Smooth muscle cell (in vitro differentiated cells): Measurements from ENCODE around the gene CLCA1. TPM values are rescaled to one million over a fixed set of nuclear protein-coding genes. Genes with fewer than 3 reads are reported as not detected.

Experiments used
- DNase-seq: peaks from one replicate; lab custom pipeline; 2025; ENCODE audit not compliant: unreplicated experiment; lab: John Stamatoyannopoulos, UW
- H2AFZ ChIP-seq: fragments of 200-600 bp; sonication (generic); 2 replicates; pipeline ENCODE4 v1.6.0; 2016; ENCODE audit warnings: antibody characterized with exemption, low read depth, mild to moderate bottlenecking
- H3F3A ChIP-seq: fragments of 200-600 bp; sonication (generic); 2 replicates; pipeline ENCODE4 v1.6.0; 2017; ENCODE audit warnings: antibody characterized with exemption, low read depth
- H3K27ac ChIP-seq: fragments of 200-600 bp; sonication (generic); 2 replicates; pipeline ENCODE4 v1.5.1; 2016; ENCODE audit warnings: low read depth, mild to moderate bottlenecking
- H3K27me3 ChIP-seq: fragments of 200-600 bp; sonication (generic); 2 replicates; pipeline ENCODE4 v1.6.1; 2016; ENCODE audit warnings: low read depth, mild to moderate bottlenecking
- H3K36me3 ChIP-seq: fragments of 200-600 bp; sonication (generic); 2 replicates; pipeline ENCODE4 v1.5.1; 2016; ENCODE audit warnings: low read depth
- H3K4me1 ChIP-seq: fragments of 200-600 bp; sonication (generic); 2 replicates; pipeline ENCODE4 v1.5.1; 2016; ENCODE audit warnings: low read depth
- H3K4me2 ChIP-seq: fragments of 200-600 bp; sonication (generic); 2 replicates; pipeline ENCODE4 v1.6.0; 2016; ENCODE audit warnings: mild to moderate bottlenecking
- H3K4me3 ChIP-seq: fragments of 200-600 bp; sonication (generic); 2 replicates; pipeline ENCODE4 v1.5.1; 2016; ENCODE audit warnings: mild to moderate bottlenecking
- H3K79me2 ChIP-seq: fragments of 200-600 bp; sonication (generic); 2 replicates; pipeline ENCODE4 v1.6.0; 2016; ENCODE audit warnings: low read depth, mild to moderate bottlenecking
- H3K9ac ChIP-seq: fragments of 200-600 bp; sonication (generic); 2 replicates; pipeline ENCODE4 v1.6.0; 2016; ENCODE audit warnings: low read depth
- H3K9me3 ChIP-seq: fragments of 200-600 bp; sonication (generic); replicated peaks from 2 replicates; pipeline ENCODE4 v1.5.1; 2016; ENCODE audit warnings: low read depth
- H4K20me1 ChIP-seq: fragments of 200-600 bp; sonication (generic); 2 replicates; pipeline ENCODE4 v1.6.0; 2016; ENCODE audit warnings: low read depth
- CTCF ChIP-seq: fragments of 200-600 bp; sonication (generic); IDR thresholded peaks from 2 replicates; pipeline ENCODE4 v1.5.1; 2017; ENCODE audit warnings: borderline replicate concordance, mild to moderate bottlenecking, antibody characterized with exemption; ENCODE audit not compliant: insufficient read depth, poor library complexity, severe bottlenecking
- WGBS: methylation state at CpG from one replicate; pipeline ENCODE4 v1.1.7; 2016; ENCODE audit warnings: low lambda C conversion rate; 5-methylcytosine and 5-hydroxymethylcytosine counted together
- polyA plus RNA-seq: library from polyadenylated mRNA; unstranded; fragments of >200 nt; fragmentation: Nextera tagmentation; extraction: Ambion mirVana; gene quantifications from 2 replicates; pipeline ENCODE4 v1.2.1, GENCODE V29; 2016
- total RNA-seq: library from RNA; depleted of rRNA; stranded (reverse); fragments of >200 nt; gene quantifications from 2 replicates; pipeline ENCODE4 v1.2.3, GENCODE V29; 2014

Gene CLCA1
- total and polyA plus RNA-seq, 2 experiments from 2014 or later, result not detected

- H3K27ac ChIP-seq, result no peak overlapping the region
- no peaks in the 10 kb centered on the region for H3K9me3 ChIP-seq
- no peaks in the 10 kb centered on the region for H3K4me1 ChIP-seq
- DNase-seq, result no peak
- H4K20me1 ChIP-seq, result no peaks in the 10 kb centered on the region
- no peaks in the 10 kb centered on the region for H3K79me2 ChIP-seq
- WGBS, result 88% methylated on average over 4 of the region's 4 CpGs
- no peaks in the 10 kb centered on the region for H3K36me3 ChIP-seq
- H3K4me2 ChIP-seq, result no peak overlapping the region
- H3K9ac ChIP-seq, result no peak overlapping the region
- no peak for TF ChIP-seq CTCF
- H3K4me3 ChIP-seq, result no peak overlapping the region
- H3K27me3 ChIP-seq, result no peaks in the 10 kb centered on the region
- H3F3A ChIP-seq, result no peaks in the 10 kb centered on the region
- no peak overlapping the region for H2AFZ ChIP-seq
These were observed 3.4 kb downstream of the CLCA1 start for GRCh38 chr1:86472152-86472551.

DNA sequence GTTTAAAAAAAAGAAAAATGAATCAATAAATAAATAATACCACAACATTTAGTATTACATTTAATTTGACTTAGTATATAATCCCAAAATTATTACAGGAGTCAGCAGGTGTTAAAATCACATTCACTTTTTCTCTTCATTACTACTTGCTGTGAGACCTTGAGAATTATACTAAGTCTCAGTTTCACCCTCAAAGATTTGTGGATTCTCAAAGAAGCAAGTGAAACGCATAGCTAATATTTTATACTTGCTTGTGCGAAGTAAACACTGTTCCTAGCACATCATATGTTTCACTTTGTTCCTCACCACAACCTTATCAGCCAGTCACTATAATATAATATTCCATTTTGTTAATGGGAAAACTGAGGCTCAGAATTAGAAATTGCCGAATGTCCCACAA lies 4.0 kb downstream of the CLCA1 start:
- no peak overlapping the region for H2AFZ ChIP-seq
- H3F3A ChIP-seq, result no peaks in the 10 kb centered on the region
- no peaks in the 10 kb centered on the region for H3K79me2 ChIP-seq
- H3K27ac ChIP-seq, result no peak overlapping the region
- no peak overlapping the region for H3K4me2 ChIP-seq
- no peak for TF ChIP-seq CTCF
- H3K36me3 ChIP-seq, result no peaks in the 10 kb centered on the region
- no peaks in the 10 kb centered on the region for H3K27me3 ChIP-seq
- H3K9ac ChIP-seq, result no peak overlapping the region
- H3K4me3 ChIP-seq, result no peak overlapping the region
- WGBS, result 70% methylated on average over 3 of the region's 3 CpGs
- H3K9me3 ChIP-seq, result no peaks in the 10 kb centered on the region
- no peaks in the 10 kb centered on the region for H3K4me1 ChIP-seq
- DNase-seq, result no peak
- no peaks in the 10 kb centered on the region for H4K20me1 ChIP-seq

DNA sequence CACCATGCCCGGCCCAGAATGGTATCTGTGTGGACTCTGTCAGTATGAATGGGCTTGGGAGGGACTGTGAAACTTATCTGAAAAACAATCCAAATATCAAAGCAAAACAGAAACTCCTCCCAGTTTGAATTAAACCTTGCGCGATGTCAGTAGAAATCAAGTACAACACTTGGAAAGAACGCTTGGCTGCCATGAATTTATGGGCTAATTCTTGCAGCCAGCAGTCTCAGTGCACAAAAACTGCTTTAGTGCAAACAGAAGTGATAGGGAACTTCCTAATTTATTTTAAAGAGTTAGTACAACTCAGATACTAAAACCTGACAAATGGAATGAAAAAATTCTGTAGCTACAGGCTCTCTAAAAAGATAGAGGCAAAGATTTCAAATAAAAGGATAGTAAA lies 8.5 kb downstream of the CLCA1 start:
- Histone ChIP-seq H4K20me1 (no peaks in the 10 kb centered on the region), H3F3A (no peaks in the 10 kb centered on the region), H3K4me3 (no peak overlapping the region), H3K9me3 (no peaks in the 10 kb centered on the region), H3K36me3 (no peaks in the 10 kb centered on the region), H3K9ac (no peak overlapping the region), H3K4me2 (no peak overlapping the region), H3K27me3 (no peaks in the 10 kb centered on the region), H3K79me2 (no peaks in the 10 kb centered on the region), H2AFZ (no peak overlapping the region), H3K4me1 (no peaks in the 10 kb centered on the region), H3K27ac (no peak overlapping the region)
- WGBS, result 100% methylated on average over 4 of the region's 4 CpGs
- DNase-seq, result no peak
- no peak for TF ChIP-seq CTCF

- Histone ChIP-seq H2AFZ (no peak overlapping the region), H3K27ac (no peak overlapping the region), H3K79me2 (no peaks in the 10 kb centered on the region), H3K9me3 (no peaks in the 10 kb centered on the region), H4K20me1 (no peaks in the 10 kb centered on the region), H3F3A (no peaks in the 10 kb centered on the region), H3K4me3 (no peak overlapping the region), H3K4me2 (no peak overlapping the region), H3K4me1 (no peaks in the 10 kb centered on the region), H3K36me3 (no peaks in the 10 kb centered on the region), H3K9ac (no peak overlapping the region), H3K27me3 (no peaks in the 10 kb centered on the region)
- 96% methylated on average over 4 of the region's 4 CpGs for WGBS
- no peak for DNase-seq
- no peak for TF ChIP-seq CTCF
These were observed 9.0 kb downstream of the CLCA1 start for GRCh38 chr1:86477682-86478081.
